Urothelium cell line (cell line): ENCODE measurements around the gene SOX13.

Experiments
- DNase-seq: peaks from one replicate; pipeline ENCODE4 v3.0.0; 2011; ENCODE audit warnings: low spot score, mixed read lengths
- FAIRE-seq: peaks from 2 replicates; lab custom pipeline; 2011; peaks lifted over from hg19 to GRCh38; lab: Jason Lieb, UNC

The SOX13 gene

DNA sequence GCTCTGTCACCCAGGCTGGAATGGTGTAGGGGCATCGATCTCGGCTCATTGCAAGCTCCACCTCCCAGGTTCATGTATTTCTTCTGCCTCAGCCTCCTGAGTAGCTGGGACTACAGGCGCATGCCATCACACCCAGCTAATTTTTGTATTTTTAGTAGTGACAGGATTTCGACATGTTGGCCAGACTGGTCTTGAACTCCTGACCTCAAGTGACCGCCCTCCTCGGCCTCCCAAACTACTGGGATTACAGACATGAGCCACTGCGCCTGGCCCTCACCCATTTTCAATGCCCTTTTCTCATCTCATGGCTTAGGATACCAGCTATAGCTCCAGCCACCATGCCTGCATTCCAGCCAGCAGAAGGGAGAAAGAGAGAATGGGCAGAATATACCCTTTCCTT lies 12.9 kb upstream of the SOX13 start:
- DNase-seq (no peak), FAIRE-seq (no peak)

- DNase-seq (no peak), FAIRE-seq (no peak)
Observed at GRCh38 chr1:204062106-204062505, 10.8 kb upstream of the SOX13 start.

DNA sequence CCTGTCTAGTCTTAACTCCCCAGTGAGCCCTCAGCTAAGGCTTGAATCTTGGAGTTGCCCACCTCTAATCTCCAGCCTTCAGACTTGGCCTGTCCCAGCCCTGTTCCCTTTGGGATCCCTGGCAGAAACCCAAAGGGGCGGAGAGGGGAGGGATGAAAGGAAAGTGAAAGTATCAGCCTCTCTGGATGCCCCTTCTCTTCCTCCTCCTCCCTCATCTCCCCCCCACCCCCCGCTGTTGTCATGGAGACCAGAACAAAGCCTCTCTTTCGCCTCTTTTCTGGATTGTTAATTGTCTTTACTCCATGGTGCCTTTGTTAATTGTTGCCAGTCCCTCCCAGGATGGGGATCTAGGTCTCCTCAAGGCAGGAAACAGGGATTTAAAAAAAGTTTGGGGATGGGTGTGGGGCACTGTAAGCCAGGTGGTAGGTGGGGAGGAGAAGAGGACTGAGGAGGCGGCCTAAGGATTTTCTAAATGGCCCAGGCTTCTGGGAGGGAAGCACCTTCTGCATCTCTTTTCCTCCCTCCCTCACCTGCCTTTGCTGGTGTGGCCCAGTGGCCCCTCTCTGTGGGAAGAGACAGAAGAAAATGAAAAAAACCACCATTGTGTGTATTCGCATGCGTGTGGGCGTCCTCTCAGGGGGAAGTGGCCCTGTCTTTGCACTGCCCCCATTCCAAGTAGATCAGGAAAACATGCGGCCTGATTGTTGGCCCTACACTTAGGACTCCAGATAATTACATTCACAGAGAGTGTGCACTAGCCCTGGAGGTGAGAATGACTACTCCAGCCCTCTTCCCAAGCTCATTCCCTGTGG lies 7.5 kb upstream of the SOX13 start:
- FAIRE-seq (no peak), DNase-seq (peak; percentile 57)

GRCh38 chr1:204065986-204066300 lies 7.0 kb upstream of the SOX13 start:
- DNase-seq (no peak), FAIRE-seq (no peak)

- FAIRE-seq, result no peak
- DNase-seq, result no peak
Observed at GRCh38 chr1:204067935-204068334, 5.0 kb upstream of the SOX13 start.

- no peak for DNase-seq
- FAIRE-seq, result no peak
Observed at GRCh38 chr1:204069887-204070286, 3.0 kb upstream of the SOX13 start.

- FAIRE-seq, result no peak
- no peak for DNase-seq
Observed at GRCh38 chr1:204070895-204071294, 2.0 kb upstream of the SOX13 start.

- FAIRE-seq (no peak), DNase-seq (no peak)
Observed at GRCh38 chr1:204073837-204074273, 940 bp downstream of the SOX13 start.

DNA sequence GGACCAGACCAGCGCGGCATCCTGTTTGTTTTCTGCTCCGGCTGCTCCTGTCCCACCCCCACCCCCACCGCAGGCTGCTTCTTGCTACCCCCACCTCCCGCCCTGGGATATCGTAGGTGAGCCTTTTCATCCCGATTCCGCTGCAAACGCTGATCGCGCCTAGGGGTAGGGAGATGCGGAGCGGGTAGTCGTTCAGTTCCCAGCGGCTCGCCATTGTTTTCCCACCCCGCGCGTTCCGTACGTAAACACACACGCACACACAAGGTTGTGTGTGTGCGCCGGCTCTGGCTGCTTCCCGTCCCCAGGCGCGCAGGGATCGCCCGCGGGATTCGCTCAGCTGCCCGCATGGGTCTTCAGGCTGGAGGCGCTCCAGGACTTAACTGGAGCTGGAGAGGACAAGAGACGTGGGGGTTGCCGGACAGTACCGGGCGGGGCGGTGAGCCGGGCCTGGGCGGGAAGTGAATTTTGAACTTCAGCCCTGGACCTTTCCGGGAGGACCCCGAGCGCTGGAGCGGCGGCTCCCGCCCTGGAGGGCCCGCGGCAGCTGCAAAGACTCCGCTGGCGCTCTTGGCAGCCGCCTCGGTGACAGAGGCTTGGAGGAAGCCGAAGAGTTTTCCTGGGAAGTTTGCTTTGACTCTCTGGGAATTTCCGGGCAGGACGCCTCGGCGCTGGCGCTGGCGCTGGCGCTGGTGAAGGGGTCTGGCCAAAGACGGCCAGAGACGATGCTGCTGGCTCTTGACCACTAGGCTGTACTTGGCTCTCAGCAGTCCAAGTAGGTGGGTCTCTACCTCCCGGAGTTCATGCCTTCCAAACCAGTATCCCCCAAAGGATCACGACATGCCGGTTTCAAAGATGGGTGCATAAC lies 1.6 kb downstream of the SOX13 start:
- DNase-seq (peak; percentile 41), FAIRE-seq (no peak)

GRCh38 chr1:204075139-204075521 lies 2.2 kb downstream of the SOX13 start:
- no peak for FAIRE-seq
- no peak for DNase-seq

GRCh38 chr1:204075890-204076846 lies 3.3 kb downstream of the SOX13 start:
- DNase-seq (no peak), FAIRE-seq (no peak)

GRCh38 chr1:204076891-204077290 lies 4.0 kb downstream of the SOX13 start:
- FAIRE-seq (no peak), DNase-seq (no peak)

- DNase-seq (no peak), FAIRE-seq (no peak)
Observed at GRCh38 chr1:204077979-204078696, 5.2 kb downstream of the SOX13 start.

GRCh38 chr1:204079608-204079999 lies 6.7 kb downstream of the SOX13 start:
- FAIRE-seq, result no peak
- no peak for DNase-seq

- FAIRE-seq, result peak; percentile 70
- DNase-seq, result peak; percentile 96
Observed at GRCh38 chr1:204080163-204080903, 7.4 kb downstream of the SOX13 start.

DNA sequence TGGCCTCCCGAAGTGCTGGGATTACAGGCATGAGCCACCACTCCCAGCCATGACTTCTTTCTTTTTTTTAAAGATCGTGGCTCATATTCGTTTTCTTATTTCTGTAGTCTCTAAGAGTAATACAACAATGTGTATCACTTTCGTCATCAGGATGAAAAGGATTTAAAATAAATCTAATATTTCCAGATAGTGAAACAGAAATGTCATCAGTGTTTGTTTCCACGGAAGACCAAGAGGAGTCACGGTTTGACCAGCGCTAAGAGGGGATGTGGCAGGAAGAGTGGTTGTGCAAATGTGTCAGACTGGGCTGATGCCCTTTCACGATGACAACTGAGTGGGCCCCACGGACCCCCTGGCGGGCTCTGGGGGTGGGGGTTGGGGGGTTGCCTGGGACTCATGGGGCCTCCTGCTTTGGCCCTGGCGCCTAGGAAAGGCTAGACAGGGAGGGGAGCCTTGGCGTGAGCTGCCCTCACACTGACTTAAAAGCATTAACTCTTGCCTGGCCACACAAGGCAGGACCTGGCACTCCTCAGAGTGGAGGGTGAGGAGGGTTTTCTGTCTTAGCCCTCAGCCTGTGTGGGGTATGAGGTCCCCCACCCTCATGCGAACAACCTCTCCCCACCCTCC lies 8.4 kb downstream of the SOX13 start:
- no peak for FAIRE-seq
- no peak for DNase-seq

DNA sequence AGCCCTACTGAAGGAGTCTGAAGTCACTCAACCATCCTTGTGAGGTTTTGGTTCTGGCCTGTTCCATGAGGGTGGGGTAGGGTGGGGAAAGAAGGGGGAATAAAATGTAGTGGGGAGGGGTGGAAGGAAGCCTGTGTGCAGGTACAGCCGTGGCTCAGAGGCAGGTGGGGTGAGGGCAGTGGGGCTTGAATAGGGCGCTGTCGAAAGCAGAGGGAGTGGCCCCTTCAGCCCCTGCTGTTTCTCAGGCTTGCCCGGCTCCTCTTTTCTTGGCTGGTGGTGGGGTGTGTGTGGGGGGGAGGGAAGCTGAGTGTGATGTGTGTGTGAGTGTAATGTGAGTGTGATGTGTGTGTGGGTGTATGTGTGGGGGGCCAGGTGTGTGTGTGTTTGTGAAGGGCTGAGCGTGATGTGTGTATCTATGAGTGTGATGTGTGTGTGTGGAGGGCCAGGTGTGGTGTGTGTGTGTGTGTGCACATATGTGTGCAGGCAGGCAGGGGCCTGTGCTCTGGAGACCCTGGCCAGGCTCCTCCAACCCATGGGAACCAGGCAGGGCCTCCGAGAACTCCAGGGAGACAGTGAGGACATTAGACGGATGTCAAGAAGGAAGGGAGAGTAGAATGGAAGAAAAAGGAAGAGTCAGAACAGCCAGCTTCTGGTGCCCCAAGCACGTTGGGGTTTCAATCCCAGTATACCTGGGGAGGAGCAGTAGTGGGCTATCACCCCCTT lies 9.0 kb downstream of the SOX13 start:
- no peak for FAIRE-seq
- DNase-seq, result no peak

GRCh38 chr1:204083491-204083890 lies 10.6 kb downstream of the SOX13 start:
- no peak for FAIRE-seq
- DNase-seq, result no peak
